ENCODE data around the gene GRAMD2A. TPM values are rescaled to one million over a fixed set of nuclear protein-coding genes. Genes with fewer than 3 reads are reported as not detected.

Gene GRAMD2A
- total RNA-seq, 1 experiment from 2014 or later = 1.3 TPM

GRCh38 chr15:72202302-72202701, 4.7 kb upstream of the GRAMD2A start:
- Histone ChIP-seq H3K27me3 (ENCODE audit: insufficient read depth, low read length) (no peaks in the 10 kb centered on the region), H3T11ph (ENCODE audit: low read length) (no peak overlapping the region), H3K14ac (ENCODE audit: insufficient read depth, low read length) (no peak overlapping the region), H2BK15ac (ENCODE audit: low read depth, low read length) (no peak overlapping the region), H4K5ac (ENCODE audit: insufficient read length, low read depth, low read length) (no peak overlapping the region), H3K4ac (ENCODE audit: low read depth, low read length) (no peak overlapping the region), H2BK12ac (ENCODE audit: insufficient read length, low read depth, low read length) (no peak overlapping the region), H3K9ac (ENCODE audit: extremely low read depth, insufficient read length, low read length) (no peak overlapping the region), H3K79me2 (ENCODE audit: insufficient read depth, low read length) (no peaks in the 10 kb centered on the region), H4K91ac (ENCODE audit: insufficient read length, low read depth, low read length) (no peak overlapping the region), H2AK5ac (ENCODE audit: insufficient read length, low read length) (no peak overlapping the region), H2AFZ (ENCODE audit: low read length) (no peak overlapping the region), H3K4me1 (ENCODE audit: insufficient read depth, low read length) (no peaks in the 10 kb centered on the region), H3K27ac (ENCODE audit: insufficient read length, low read depth, low read length) (no peak overlapping the region), H3K23ac (ENCODE audit: insufficient read length, low read depth, low read length) (no peak overlapping the region), H3K18ac (ENCODE audit: insufficient read length, low read depth, low read length) (no peak overlapping the region), H3K4me2 (ENCODE audit: insufficient read depth, insufficient read length, low read length) (no peak overlapping the region), H3K23me2 (ENCODE audit: insufficient read length, low read depth, low read length, poor library complexity, severe bottlenecking) (peaks cover 3% of the 10 kb centered on the region), H2BK20ac (ENCODE audit: low read depth, low read length, poor library complexity, severe bottlenecking) (no peak overlapping the region), H4K20me1 (ENCODE audit: control insufficient read depth, insufficient read depth, insufficient read length) (no peaks in the 10 kb centered on the region), H4K8ac (replicated peaks; ENCODE audit: insufficient read length, low read depth, low read length) (no peak overlapping the region), H3K9me3 (ENCODE audit: control insufficient read depth, low read depth, low read length) (no peaks in the 10 kb centered on the region), H3K79me1 (ENCODE audit: insufficient read depth, low read depth, low read length, poor library complexity, severe bottlenecking) (no peaks in the 10 kb centered on the region), H3K56ac (ENCODE audit: insufficient read length, low read depth, low read length) (no peak overlapping the region), H2BK5ac (ENCODE audit: insufficient read length, low read length) (no peak overlapping the region), H2BK120ac (ENCODE audit: low read depth, low read length, poor library complexity, severe bottlenecking) (no peak overlapping the region)
- no peak for DNase-seq
- Mint-ChIP-seq H3K27ac (no peak overlapping the region), H3K36me3 (ENCODE audit: insufficient read depth in 1 of 3, low read depth in 3 of 3) (peaks cover 57 to 93% (median 86%) of the 10 kb centered on the region in 3 experiments), H3K27me3 (ENCODE audit: low read depth) (peaks cover under 1% of the 10 kb centered on the region; the same call in 1 of the 2 replicates), H3K4me1 (peaks cover 2 to 4% of the 10 kb centered on the region in 2 experiments; a peak in 2 of 4 replicates), H3K4me3 (no peak overlapping the region), H3K9me3 (no peaks in the 10 kb centered on the region)
- no peak for TF ChIP-seq CTCF (conservative IDR thresholded peaks at IDR 0.05)
- no CpG with 5 or more reads among the region's 13 CpGs for WGBS (ENCODE audit: extremely low coverage, insufficient read length, low lambda C conversion rate)
